Stimulated activated CD8-positive, alpha-beta memory T cell treated with anti-CD3 and anti-CD28 coated beads, Interleukin-2, amount 100 ng/mL, for 1 hour (primary cell): ENCODE measurements around the gene SRP9.
"Not testable (repeated sequence)": the region's sequence is repeated elsewhere in the genome, so short reads cannot be mapped to it uniquely, and the experiment has no call there.

Experiments used
- DNase-seq, 2 donors: peaks; one replicate each; pipeline ENCODE4 v3.0.0-alpha.2; 2020; ENCODE audit warnings: low read depth in 2 of 2

SRP9 gene

GRCh38 chr1:225815526-225816178 is 38.0 kb downstream of the SRP9 start:
- DNase-seq, result no peak

- no peak for DNase-seq
Observed at GRCh38 chr1:225816643-225817538, 39.3 kb downstream of the SRP9 start.

- no peak for DNase-seq
Observed at GRCh38 chr1:225817611-225818061, 40.0 kb downstream of the SRP9 start.

- DNase-seq, result no peak
Observed at GRCh38 chr1:225818229-225818628, 40.6 kb downstream of the SRP9 start.

GRCh38 chr1:225819346-225820192 is 41.9 kb downstream of the SRP9 start:
- no peak for DNase-seq

GRCh38 chr1:225820522-225821120 is 43.0 kb downstream of the SRP9 start:
- no peak for DNase-seq

- DNase-seq, result no peak
Observed at GRCh38 chr1:225822655-225823403, 45.2 kb downstream of the SRP9 start.

- no peak for DNase-seq
Observed at GRCh38 chr1:225823811-225824261, 46.2 kb downstream of the SRP9 start.

GRCh38 chr1:225824533-225824941 is 46.9 kb downstream of the SRP9 start:
- no peak for DNase-seq

GRCh38 chr1:225825078-225825477 is 47.5 kb downstream of the SRP9 start:
- DNase-seq, result no peak

- DNase-seq, result no peak
Observed at GRCh38 chr1:225825607-225826007, 48.0 kb downstream of the SRP9 start.

- DNase-seq, result no peak
Observed at GRCh38 chr1:225827076-225827475, 49.5 kb downstream of the SRP9 start.

GRCh38 chr1:225828706-225829345 is 51.2 kb downstream of the SRP9 start:
- no peak for DNase-seq

GRCh38 chr1:225830841-225831240 is 53.2 kb downstream of the SRP9 start:
- no peak for DNase-seq

GRCh38 chr1:225834417-225835329 is 57.0 kb downstream of the SRP9 start:
- DNase-seq, result no peak

GRCh38 chr1:225835856-225836255 is 58.2 kb downstream of the SRP9 start:
- DNase-seq, result no peak

- DNase-seq, result not testable (repeated sequence)
Observed at GRCh38 chr1:225836296-225836695, 58.7 kb downstream of the SRP9 start.

GRCh38 chr1:225838793-225839192 is 61.2 kb downstream of the SRP9 start:
- no peak for DNase-seq
